A204.1 (cell line): Measurements from ENCODE around the gene CREBZF.
"Not testable (repeated sequence)": the region's sequence is repeated elsewhere in the genome, so short reads cannot be mapped to it uniquely, and the experiment has no call there.

Experiments
- FAIRE-seq: peaks from 2 replicates; lab custom pipeline; 2012; peaks lifted over from hg19 to GRCh38; lab: Jason Lieb, UNC

Gene CREBZF

GRCh38 chr11:85626496-85626895, 38.4 kb downstream of the CREBZF start:
- no peak for FAIRE-seq

GRCh38 chr11:85620256-85620655, 44.7 kb downstream of the CREBZF start:
- no peak for FAIRE-seq

DNA sequence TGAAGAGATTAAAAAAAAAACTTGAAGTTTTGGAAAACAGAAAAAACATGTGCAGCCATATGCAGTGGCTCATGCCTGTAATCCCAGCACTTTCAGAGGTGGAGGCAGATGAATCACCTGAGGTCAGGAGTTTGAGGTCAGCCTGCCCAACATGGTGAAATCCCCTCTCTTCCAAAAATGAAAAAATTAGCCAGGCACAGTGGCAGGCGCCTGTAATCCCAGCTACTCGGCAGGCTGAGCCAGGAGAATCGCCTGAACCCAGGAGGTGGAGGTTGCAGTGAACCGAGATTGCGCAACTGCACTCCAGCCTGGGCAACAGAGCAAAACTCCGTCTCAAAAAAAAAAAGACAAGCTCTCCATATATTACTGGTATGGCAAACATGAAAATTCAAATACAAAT, 45.4 kb downstream of the CREBZF start:
- FAIRE-seq, result no peak

DNA sequence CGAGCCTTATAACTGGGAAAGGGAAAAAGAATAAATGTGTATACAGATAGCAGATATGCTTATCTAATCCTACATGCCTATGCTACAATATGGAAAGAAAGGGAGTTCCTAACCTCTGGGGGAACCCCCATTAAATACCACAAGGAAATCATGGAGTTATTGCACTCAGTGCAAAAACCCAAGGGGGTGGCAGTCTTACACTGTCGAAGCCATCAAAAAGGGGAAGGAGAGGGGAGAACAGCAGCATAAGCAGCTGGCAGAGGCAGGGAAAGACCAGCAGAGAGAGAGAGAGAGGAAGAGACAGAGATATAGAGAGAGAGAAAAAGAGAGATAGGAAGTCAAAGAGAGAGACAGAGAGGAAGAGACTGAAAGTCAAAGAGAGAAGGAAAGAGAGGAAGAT, 53.3 kb downstream of the CREBZF start:
- not testable (repeated sequence) for FAIRE-seq
